Dermis microvascular lymphatic vessel endothelial cell (primary cell): Measurements from ENCODE around the gene CHAD. TPM values are rescaled to one million over a fixed set of nuclear protein-coding genes. Genes with fewer than 3 reads are reported as not detected.
A peak's percentile ranks its signal among the peaks of the same experiment; 100 is the strongest.
"Not testable (repeated sequence)": the region's sequence is repeated elsewhere in the genome, so short reads cannot be mapped to it uniquely, and the experiment has no call there.

ENCODE experiments used
- DNase-seq, 2 donors: peaks; one replicate each; pipeline versions ENCODE4 v3.0.0 to v3.0.0-alpha.2; 2010; ENCODE audit warnings: low read depth in 2 of 2
- total RNA-seq: library from RNA; depleted of rRNA; stranded (reverse); fragments of >200 nt; gene quantifications from 2 replicates; pipeline ENCODE4 v1.2.1, GENCODE V29; 2014

The CHAD gene
- total RNA-seq, 1 donor from 2014 or later: not detected

DNA sequence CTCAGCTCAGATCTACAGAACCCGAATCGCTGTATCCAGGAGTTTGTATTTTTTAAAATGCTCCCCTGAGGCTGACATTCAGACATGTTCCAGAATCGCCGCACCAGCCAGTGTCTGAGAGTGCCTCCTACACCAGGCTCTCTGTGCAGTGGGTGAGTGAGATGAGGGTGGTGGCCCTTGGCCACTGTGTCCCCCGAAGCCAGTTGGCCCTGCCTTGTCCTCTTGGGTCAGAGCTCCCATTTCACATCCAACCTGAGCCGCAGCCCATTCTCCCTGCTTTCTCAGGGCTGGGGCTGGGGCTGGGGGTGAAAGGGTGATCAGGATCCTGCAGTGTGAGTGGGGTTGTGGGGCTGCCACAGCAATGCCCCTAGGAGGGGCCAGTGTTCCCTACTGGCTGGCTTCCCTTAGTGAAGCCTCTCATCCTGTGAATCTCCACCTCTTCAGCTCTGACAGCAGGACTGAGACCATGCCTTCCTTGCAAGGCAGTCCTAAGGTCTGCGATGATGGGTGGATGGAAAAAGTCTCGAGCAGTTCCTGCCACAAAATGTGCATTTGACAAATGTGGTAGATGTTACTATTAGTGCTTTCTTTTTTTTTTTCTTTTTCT lies 26.6 kb upstream of the CHAD start:
- no peak for DNase-seq

DNA sequence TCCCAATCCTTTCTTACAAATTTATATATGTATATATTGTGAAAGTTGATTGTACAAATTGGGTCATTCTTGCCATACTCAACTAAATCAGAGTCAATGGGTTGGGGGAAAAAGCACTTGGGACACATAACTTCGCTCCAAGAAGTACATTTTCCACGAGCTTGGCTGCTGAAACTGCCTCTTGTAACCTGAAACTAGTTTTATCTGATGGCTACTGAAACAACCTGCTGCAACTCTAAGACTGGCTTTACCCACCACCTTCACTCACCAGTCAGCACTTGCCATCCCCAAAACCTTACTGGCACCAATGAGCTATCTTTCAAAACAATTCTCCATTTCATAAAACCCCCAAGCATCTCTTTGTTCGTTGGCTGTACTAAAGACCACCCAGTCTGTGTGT lies 25.1 kb upstream of the CHAD start:
- DNase-seq: no peak

GRCh38 chr17:50492214-50492613 lies 23.5 kb upstream of the CHAD start:
- DNase-seq: no peak

DNA sequence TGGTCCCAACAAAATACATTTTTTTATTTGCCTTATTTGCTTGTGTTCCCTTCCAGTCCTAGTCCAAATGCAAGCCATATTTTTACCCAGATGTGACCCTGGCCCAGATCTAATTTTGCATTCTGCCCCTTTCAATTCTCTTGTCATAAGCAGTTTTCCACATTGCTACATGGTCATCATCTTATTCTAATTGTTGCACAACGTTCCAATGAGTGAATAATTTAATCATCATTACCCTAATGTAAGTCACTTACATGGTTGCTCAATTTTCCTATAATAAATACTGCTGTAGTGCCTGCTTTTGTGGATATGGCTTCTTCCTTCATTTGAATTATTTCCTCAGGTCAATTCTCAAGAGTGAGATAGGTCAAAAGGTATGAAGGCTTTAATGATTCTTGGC lies 22.8 kb upstream of the CHAD start:
- no peak for DNase-seq

DNA sequence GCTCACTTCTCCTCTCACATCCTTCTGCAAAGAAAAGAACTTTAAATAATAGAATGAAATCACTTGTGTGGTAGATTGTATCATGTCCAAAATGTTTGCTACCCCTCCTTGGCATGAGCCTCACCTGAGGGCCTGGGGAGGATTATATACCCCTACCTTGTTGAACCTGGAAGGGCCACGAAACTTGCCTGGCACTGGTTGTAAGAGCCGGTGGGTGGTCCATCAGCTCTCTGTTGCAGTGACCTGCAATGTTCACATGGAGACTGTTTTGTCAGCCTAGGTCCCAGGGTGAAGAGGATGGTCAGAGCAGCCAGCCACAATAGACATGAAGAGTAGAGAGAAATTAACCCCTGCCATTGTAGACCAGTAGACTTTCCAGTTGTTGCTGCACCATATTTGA lies 20.2 kb upstream of the CHAD start:
- DNase-seq: no peak

DNA sequence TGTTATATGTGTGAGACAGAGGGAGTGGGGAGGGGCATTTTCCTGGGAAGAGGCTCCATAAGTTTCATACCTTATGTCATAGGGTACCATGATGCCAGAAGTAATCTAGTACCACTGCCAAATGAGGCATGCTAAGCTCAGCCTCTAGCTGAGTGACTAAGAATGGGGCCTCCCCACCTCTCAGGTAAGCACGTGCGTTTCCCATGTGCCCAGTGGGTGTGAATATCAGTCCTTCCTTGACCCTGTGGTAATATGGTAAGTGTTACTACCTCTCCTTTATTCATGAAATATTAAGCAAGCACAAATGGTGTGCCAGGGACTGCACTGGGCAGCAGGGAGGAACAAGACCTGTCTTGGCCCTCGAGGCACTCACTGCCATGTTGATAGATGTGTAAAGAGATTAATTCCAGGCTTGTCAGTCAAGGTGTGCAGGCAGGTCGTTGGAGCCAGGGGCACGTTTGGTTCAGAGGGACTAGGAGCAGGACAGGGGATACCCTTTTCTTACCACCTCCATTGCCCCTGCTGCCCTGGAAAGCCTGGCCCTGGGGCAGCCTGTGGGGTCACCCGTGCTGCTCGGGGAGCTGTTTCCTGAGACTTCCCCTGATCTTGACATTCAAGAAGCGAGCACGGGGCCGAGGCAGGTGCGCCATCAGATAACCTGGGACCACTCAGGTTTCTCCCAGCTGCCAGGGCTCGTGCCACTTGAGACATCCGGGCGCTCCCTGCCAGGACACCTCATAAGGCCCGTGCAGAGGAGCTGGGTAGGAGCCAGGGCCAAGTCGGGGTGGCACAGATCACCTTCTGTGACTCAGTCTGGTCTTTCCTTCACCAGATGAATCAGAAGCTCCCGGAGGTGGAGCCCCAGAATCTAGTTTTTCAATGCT lies 18.8 kb upstream of the CHAD start:
- DNase-seq: no peak

DNA sequence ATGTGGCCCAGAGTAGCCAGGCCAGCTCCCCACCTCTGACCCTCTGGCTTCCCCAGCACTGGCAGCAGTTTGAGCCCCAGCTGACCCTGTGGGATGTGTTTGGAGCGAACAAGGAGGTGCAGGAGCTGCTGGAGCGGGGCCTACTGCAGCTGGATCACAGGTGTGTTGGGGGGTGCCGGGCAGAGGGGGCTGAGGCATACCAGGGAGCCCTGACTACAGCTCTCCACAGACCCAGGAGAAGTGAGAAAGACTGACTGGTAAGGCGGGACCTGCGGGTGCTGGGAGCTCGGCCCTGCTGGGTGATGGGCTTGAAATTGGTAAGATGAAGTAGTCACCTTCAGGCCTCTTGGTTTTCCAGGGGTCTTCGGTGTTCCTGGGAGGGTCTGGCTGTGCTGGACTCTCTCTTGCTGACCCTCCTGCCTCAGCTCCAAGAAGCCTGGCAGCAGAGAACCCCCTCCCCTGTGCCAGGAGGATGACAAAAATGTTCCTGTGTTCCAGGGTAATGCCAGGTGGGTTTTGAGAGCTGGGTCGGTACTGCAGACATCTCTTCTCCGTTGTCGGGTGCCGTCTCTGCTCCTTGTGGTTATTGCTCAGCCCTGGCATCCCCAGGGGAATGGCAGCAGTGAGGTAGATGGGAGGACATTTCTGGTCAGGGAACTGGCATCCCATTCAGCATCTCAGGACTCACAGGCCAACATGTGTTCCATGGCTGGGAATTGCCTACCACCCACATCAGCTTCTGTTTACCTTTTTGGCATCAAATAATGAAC lies 15.9 kb upstream of the CHAD start:
- DNase-seq: no peak

GRCh38 chr17:50483266-50483665 lies 14.6 kb upstream of the CHAD start:
- no peak for DNase-seq

GRCh38 chr17:50482516-50482915 lies 13.8 kb upstream of the CHAD start:
- DNase-seq: peak; percentile 93 to 97

GRCh38 chr17:50482110-50482509 lies 13.4 kb upstream of the CHAD start:
- no peak for DNase-seq

- DNase-seq: no peak
Measured at GRCh38 chr17:50481648-50482047, 13.0 kb upstream of the CHAD start.

DNA sequence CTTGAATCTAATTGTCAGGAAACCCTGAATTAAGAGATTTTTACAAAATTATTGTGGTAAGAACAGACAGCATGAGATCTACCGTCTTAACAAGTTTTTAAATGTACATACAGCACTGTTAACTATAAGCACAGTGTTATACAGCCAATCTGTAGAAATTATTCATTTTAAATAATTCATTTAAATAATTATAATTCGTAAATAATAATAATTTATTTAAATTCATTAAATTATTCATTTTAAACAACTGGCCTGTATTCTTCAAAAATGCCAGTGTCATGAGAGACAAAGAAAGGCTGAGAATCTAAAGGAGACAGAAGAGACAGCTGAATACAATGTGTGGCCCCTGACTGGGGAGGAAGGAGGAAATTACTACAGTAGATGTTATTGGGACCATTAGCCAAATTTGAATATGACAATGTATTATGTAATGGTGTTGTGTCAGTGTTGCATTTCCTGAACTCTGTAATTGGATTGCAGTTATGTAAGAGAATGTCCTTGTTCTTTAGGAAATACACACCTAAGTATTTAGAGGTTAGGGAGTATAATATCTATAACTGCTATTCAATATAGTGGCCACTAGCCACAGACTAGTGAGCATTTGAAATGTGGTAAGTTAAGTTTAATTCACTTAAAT lies 12.3 kb upstream of the CHAD start:
- DNase-seq: no peak

- DNase-seq: no peak
Measured at GRCh38 chr17:50480142-50480764, 11.6 kb upstream of the CHAD start.

DNA sequence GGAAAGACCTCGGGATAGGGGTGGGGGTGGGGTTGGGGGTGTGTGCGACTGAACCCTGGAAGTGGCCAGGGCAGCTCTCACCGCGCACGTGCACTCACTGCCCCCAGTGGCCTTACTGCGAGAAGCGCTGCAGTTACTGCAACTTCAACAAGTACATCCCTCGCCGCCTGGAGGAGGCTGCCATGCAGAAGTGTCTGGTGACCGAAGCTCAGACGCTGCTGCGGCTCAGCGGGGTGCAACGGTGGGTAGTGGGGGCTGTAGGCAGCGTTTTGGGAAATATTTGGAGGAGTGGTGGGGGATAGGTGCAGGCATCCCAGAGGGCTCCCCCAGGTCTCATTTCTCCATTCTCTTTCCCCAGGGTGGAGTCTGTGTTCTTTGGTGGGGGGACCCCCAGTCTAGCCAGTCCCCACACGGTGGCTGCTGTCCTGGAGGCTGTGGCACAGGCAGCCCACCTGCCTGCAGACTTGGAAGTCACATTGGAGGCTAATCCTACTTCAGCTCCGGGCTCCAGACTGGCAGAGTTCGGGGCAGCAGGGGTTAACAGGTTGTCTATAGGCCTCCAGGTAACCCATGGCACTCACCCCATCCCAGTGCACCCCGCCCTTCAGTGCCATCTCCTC lies 11.0 kb upstream of the CHAD start:
- DNase-seq: peak; percentile 44 to 83

- peak; percentile 81 to 92 for DNase-seq
Measured at GRCh38 chr17:50478391-50479381, 10.0 kb upstream of the CHAD start, which contains the start of gene RSAD1. RSAD1 (plus strand) TSS chr17:50478860; CDS start chr17:50478885, 25 bp downstream.

GRCh38 chr17:50477976-50478375 lies 9.3 kb upstream of the CHAD start:
- DNase-seq: no peak

- no peak for DNase-seq
Measured at GRCh38 chr17:50476545-50477315, 8.1 kb upstream of the CHAD start.

- DNase-seq: not testable (repeated sequence)
Measured at GRCh38 chr17:50475775-50476544, 7.3 kb upstream of the CHAD start.
